HG02798 (cell line): ENCODE data around the gene KMO.

Experiments used
- ATAC-seq: cut with Tn5 transposase; IDR thresholded peaks from one replicate; pipeline ENCODE4 v1.9.1; 2021; ENCODE audit warnings: mild to moderate bottlenecking; ENCODE audit not compliant: unreplicated experiment, poor library complexity

Gene KMO

GRCh38 chr1:241591736-241592135, 59.6 kb downstream of the KMO start:
- ATAC-seq: no peak

GRCh38 chr1:241592273-241592958, 60.2 kb downstream of the KMO start:
- ATAC-seq: peak; percentile 73

DNA sequence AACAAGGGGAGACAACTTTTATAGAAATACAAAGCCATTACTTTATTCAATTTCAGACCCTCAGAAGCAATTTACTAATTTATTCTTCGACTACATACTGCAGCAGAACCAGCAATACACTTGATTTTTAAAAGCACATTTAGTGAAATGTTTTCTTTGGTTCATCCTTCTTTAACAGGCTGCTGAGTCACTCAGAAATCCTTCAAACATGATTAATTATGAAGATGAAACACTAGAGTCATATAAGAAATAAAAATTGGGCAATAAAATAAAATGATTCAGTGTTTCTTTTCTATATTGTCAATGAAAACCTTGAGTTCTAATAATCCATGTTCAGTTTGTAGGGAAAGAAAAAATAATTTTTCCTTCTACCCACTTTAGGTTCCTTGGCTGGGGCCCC, 61.0 kb downstream of the KMO start:
- no peak for ATAC-seq

DNA sequence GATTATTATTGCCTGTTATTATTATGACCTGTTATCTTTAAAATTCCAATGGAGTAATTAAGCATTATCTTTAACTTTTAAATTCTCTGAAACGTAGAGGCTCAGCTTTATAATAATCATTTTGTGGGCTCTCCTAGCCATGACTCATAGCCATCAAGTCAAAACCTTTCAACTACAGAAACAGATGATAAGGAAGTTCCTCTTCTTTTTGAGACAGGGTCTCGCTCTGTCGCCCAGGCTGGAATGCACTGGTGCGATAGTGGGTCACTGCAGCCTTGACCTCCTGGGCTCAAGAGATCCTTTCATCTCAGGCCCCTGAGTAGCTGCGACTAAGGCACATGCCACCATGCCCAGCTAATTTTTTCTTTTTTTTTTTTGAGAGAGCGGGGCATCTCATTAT, 64.5 kb downstream of the KMO start:
- no peak for ATAC-seq

DNA sequence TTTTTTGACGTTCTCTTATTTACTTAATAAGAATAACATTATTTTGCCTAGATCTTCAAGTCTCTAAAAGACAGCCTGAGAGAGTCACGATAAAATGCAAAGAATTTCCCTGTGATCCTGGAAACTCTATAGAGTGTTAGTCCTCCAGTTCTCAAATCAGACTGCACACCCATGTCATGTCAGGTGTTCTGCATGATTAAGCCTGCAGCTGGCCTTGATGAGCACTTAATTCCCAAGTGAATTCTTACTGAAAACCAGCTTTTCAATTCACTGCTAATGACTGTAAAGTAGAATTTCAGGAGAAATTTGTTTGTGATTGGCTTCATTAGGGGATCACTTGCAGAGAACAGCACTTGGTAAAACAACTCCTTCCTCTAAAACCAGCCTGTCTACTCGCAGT, 66.1 kb downstream of the KMO start:
- no peak for ATAC-seq

DNA sequence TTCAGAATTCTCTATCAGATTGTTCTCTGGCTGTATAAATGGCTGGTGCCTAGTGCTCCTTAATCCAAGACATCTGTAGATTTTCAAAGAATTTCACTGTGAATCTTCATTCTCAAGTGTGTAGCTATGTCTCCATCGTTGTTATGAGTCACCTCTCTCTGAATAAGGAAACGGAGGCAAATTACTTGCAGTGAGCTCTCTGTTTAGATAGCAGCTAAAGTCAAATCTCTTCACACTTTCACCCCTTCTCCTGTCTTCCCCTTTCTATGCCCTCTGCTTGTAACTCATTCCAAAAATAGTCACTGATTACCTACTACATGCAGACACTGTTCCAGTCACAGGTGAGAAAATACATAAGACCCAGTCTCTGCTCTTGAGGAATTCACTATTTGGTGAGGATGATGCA, 68.3 kb downstream of the KMO start:
- peak; percentile 86 for ATAC-seq

GRCh38 chr1:241603731-241604245, 71.6 kb downstream of the KMO start:
- ATAC-seq: no peak

DNA sequence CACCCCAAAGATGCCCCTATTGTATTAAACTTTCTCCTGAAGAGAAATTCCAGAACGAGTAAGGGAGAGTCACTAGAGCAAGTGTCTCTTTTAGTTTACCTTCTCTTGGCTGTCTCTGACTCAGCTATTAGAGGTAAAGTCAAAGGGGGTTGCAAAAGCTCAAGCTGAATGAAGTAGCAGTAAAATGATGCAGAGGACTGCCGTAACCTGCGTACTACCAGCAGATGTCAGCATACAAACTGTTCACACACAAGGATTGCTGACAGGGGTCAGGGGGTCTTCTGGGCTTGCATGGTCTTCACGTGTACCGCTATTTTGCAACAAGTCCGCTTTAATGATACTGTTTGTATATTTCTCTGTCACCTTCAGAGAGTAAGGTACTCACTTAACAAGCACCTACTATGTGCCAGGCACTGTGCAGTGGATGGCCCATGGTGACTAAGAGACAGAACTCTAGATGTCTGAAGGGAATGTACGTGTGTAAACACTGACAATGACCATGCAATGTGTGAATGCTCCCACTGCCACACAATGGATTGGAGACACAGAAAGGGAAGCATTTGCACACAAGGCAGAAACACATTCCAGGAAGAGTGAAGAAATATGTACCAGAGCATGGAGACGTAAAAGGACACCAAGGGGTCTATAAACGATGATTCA, 73.1 kb downstream of the KMO start:
- ATAC-seq: no peak

- ATAC-seq: no peak
These were observed 74.4 kb downstream of the KMO start for GRCh38 chr1:241606544-241606943.

DNA sequence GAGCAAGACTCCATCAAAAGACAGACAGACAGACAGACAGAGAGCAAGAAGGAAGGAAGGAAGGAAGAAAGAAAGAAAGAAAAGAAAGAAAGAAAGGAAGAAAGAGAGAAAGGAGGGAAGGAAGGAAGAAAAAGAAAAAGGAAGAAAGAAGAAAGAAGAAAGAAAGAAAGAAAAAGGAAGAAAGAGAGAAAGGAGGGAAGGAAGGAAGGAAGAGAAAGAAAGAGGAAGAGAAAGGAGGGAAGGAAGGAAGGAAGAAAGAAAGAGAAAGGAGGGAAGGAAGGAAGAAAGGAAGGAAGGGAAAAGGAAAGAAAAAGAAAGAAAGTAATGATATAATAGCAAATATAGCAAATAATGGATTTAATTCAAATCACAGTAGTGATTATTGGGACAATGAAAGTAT, 75.3 kb downstream of the KMO start:
- no peak for ATAC-seq

GRCh38 chr1:241608379-241609033, 76.3 kb downstream of the KMO start:
- ATAC-seq: peak; percentile 28

GRCh38 chr1:241610056-241610815, 78.1 kb downstream of the KMO start:
- ATAC-seq: no peak

GRCh38 chr1:241611063-241611462, 78.9 kb downstream of the KMO start:
- ATAC-seq: peak; percentile 90

- no peak for ATAC-seq
These were observed 79.6 kb downstream of the KMO start for GRCh38 chr1:241611736-241612135.

GRCh38 chr1:241612533-241613477, 80.6 kb downstream of the KMO start:
- no peak for ATAC-seq

DNA sequence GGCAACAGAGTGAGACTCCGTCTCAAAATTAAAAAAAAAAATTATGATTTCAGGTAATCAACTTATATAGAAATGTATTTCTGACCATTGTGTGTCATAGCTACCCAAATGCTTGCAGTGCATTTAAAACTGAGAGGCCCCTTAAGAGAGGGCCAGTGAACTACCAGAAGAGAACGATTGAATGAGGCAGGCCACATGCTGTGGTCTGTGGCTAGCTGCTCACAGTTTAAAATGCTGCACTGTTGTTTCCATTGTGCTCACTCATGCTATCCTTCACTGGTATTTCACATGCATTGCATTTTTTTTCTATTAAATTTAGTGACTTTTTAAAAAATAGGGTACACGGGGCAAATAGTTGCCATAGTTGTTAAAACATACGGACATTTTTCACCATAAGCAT, 82.0 kb downstream of the KMO start:
- ATAC-seq: no peak

GRCh38 chr1:241614572-241614971, 82.4 kb downstream of the KMO start:
- ATAC-seq: no peak

DNA sequence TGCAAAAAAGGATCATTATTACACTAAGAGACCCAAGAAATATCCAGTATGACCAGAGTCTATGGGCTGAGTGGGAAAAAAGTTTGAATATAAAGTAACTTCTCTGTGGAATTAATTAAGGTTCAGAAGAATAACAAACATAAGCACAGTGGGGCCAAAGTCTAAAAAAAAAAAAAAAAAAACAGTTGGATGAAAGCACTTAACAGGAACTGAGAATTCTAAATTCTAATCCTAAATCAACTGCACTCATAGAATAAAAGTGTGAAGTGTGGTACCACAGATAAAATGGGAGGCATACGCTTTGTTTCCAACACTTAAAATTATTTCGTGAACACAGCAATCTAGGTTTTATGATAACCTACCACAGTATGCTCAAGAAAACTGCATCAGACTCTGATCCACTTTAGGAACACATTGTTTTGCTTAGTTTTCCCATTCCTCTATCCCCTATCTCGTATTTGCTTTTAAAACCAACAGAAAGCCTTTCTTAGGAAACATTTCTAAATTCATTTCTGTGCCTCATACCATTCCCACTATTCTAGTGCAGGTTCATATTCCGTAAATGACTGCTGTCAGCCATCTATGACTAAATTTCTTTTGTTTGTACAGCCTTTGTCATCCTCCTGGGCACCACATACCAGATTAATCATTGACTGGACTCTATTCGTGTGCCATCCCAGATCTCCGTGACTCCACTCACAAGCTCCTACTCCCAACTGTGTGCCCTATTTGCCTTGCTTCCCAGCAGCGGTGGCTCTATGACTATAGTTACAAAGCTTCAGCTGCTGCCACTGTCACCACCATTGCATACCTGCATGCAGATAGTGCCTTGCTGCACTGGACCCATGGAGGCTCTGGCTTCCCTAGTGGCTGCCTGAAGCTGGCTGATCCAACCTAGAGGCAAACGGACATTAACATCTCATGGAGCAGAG, 83.1 kb downstream of the KMO start:
- no peak for ATAC-seq

DNA sequence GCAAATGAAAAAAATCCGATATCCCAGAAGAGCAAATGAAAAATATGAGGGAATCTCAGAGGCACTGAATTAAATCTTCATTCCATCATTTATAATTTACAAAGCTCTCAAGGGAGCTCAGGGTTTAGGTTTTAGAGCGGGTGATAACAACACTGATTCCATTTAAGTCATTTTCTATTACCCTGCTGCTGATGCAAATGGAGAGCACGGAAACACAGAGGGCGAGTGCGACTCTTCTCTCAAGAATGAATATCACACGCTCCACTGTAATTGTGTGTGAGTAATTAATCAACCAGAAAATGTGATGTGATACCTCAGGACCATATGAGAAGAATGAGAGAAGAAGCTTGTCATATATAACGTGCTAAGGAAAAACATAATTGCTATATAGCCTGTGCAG, 85.2 kb downstream of the KMO start:
- ATAC-seq: no peak
